DMS114 treated with DMSO at 0.1 percent for 48 hours (cell line): Measurements from ENCODE around the gene NUMBL.
"Not testable (repeated sequence)": the region's sequence is repeated elsewhere in the genome, so short reads cannot be mapped to it uniquely, and the experiment has no call there.

Source experiments
- DNase-seq: peaks from one replicate; lab custom pipeline; 2025; ENCODE audit not compliant: unreplicated experiment; lab: John Stamatoyannopoulos, UW

Gene NUMBL

DNA sequence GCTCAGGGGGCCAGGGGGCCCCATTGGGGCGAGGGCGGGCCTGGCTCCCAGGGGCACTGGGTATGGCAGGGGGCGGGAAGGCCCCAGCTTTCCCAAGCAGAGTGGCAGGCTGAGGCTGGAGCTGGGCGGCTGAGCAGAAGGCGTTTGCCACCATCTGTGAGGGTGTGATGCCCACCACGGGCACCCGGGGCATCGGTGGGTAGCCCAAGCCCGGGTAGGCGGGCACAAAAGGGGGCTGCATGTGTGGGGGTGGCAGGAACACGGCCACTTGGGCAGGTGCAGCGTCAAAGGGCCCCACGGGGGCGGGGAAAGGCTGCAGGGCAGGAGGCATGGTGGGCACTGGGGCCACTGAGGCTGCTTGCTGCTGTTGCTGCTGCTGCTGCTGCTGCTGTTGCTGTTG lies 22.8 kb downstream of the NUMBL start:
- no peak for DNase-seq

DNA sequence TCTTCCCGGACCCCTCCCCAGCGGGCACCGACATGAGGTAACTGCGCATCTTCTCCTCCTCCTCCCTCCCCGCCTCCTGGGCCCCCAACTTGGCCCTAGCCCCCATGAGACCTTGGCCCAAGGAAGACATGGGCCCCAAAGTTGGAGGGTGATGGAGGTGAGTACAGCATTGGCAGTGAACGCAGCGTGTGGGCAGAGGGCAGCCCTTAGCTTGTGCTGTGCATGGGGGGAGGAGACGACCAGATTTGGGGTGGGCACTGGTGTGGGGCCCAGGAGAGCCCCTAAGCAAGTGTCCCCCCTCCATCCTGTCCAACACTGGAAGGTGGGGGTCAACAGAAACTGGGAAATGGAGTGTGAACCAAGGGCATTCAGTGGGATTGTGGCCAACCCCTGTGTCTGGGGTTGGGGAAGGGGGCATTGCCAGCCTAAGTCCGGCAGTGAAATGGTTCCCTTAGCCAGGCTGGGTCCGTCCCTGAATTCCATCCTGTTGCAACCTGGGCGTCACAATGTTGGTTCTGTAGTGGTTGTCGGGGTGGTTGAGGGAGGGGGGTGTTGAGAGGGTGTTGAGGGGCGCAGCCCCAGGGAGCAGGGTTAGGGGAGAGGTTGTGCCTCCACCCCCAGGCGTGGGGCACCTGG lies 23.5 kb downstream of the NUMBL start:
- DNase-seq = no peak

DNA sequence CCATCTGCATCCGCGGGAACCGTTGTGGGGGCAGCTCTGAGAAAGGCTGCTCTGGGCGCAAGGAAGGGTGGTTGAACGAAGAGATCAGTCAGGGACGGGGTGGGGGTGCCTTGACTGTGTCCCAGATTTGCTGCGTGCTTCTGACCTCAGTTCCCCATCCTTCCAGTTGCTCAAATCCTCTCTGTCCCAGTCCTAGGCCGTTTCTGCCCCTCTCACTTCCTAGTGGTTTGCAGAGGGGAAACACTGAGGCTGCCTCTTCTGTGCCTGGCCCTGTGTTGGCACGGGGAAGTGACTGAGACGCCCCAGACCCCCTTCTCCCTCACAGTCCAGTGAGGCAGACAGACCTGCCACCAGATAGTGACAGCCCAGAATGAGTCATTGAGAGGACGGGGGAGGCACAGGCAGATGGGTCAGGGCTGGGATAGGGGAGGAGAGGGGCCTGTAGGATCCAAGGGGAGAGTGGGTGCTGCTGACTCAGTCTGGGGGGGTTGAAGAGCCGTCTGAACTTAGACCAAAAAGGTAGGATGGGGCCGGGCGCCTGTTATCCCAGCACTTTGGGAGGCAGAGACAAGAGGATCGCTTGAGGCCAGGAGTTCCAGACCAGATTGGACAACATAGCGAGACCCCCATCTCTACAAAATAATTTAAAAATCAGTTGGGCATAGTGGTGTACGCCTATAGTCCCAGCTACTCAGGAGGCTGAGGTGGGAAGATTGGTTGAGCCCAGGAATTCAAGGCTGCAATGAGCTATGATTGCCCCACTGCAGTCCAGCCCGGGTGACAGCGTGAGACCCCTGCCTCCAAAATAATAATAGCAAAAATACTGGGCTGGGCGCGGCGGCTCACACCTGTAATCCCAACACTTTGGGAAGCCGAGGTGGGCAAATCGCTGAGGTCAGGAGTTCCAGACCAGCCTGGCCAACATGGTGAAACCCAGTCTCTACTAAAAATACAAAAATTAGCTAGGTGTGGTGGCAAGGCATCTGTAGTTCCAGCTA lies 26.5 kb downstream of the NUMBL start:
- no peak for DNase-seq

DNA sequence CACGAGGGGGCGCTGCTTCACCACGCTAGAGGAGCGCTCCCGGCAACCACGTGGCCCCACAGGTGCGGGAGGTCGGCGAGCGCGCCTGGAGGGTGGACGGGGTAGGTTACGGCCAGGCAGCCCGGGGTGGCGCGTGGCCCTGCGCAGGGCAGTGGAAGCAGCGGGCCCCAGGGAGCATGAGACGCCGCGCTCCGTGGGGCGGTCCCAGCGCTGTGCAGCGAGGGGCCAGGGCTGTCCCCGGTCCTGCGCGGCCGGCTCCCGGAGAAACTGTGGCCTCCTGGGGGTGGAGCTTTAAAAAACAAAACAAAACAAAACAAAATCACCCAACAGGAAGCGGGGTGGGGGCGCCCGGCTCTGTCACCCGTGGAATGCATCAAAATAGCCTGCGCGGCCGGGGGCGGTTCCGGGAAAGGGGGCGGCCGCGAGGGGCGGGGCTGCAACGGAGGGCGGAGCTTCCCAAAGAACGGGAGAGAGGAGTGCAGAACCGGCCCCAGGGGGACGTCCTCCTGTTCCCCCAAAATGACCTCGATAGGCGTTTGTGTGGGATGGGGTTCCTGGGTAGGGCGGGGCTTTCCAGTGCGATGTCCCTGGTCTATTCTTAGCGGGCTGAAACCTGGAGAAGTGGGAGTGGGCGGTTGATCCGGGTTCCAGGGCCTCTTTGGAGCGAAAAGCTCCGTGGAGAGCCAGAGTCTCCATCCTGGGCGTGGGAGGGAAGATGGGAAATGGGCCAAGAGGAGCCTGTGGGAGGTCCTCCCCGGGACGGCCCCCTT lies 27.3 kb downstream of the NUMBL start:
- peak; percentile 38 for DNase-seq

DNA sequence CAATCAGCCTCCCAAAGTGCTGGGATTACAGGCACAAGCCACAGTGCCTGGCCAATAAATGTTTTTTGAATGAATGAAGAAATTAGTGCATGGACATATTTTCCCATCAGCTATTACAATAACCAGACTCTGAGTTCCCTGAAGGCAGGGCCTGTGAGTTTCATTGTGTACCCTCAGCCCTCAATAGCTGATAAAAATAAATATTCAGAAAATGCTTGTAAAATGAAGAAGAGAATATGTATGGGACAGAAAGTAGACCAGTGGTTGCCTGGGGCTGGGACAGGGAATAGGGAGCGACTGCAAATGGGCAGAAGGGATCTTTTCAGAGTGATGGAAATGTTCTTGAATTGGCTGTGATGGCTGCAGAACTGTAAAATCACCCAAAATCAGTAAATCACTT lies 28.8 kb downstream of the NUMBL start:
- DNase-seq = no peak

DNA sequence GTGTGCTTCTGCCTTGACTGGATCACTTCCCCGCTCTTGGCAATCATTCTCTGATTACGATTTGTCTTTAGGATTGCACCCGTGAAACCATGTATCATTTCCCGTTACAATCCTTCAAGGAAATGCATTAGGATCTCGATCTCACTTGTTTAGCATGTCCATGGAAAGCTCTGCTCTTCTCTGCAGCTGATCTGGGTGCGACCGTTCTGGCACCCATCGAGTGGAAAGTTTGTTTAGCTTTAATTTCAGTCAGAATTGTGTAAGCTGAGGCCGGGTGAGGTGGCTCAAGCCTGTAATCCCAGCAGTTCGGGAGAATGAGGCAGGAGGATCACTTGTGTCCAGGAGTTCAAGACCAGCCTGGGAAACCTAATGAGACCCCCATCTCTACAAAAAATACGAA lies 30.9 kb downstream of the NUMBL start:
- no peak for DNase-seq

DNA sequence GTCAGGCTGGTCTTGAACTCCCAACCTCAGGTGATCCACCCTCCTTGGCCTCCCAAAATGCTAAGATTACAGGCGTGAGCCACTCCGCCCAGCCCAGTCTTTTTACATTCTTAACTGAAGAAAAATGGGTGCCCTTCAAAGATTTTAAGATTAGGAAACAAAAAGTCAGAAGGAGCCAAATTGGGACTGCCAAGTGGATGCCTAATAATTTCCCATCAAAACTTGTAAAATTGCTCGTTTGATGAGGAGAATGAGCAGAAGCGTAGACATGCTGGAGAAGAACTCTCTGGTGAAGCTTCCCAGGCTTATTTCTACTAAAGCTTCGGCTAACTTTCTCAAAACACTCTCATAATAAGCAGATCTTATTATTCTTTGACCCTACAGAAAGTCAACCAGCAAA lies 31.3 kb downstream of the NUMBL start:
- DNase-seq = no peak

DNA sequence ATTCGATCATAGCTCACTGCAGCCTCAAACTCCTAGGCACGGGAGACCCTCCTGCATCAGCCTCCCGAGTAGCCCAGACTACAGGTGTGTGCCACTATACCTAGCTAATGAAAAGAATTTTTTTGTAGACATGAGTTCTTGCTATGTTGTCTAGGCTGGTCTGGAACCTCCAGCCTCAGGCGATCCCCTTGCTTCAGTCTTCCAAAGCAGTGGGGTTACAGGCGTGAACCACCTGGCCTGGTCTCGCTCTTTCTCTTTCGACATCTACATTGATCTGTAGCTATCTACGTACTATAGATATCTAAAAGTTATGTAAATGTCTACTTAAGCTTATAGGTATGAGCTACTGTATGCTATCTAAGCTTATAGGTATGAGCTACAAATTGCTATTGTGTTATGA lies 32.4 kb downstream of the NUMBL start:
- no peak for DNase-seq

DNA sequence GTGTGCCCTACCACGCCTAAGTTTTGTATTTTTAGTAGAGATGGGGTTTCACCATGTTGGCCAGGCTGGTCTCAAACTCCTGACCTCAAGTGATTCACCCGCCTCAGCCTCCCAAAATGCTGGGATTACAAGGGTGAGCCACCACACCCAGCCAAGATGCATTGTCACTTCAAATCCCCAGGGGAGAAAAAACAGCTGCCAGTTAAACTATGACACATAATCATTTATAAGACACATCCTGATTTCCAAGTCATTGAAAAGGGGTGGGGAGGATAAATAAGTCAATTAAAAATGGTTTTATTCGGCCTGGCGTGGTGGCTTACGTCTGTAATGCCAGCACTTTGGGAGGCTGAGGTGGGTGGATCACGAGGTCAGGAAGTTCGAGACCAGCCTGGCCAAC lies 34.8 kb downstream of the NUMBL start:
- DNase-seq = not testable (repeated sequence)

DNA sequence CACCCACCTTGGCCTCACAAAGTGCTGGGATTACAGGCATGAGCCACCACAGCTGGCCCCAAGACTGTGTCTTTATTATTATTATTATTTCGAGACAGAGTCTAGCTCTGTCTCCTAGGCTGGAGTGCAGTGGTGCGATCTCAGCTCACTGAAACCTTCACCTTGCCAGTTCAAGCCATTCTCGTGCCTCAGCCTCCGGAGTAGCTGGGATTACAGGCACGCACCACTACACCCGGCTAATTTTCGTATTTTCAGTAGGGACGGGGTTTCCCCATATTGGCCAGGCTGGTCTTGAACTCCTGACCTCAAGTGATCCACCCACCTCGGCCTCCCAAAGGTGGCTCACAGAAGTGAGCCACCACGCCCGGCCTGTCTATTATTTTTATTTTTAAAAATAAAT lies 38.1 kb downstream of the NUMBL start:
- not testable (repeated sequence) for DNase-seq

DNA sequence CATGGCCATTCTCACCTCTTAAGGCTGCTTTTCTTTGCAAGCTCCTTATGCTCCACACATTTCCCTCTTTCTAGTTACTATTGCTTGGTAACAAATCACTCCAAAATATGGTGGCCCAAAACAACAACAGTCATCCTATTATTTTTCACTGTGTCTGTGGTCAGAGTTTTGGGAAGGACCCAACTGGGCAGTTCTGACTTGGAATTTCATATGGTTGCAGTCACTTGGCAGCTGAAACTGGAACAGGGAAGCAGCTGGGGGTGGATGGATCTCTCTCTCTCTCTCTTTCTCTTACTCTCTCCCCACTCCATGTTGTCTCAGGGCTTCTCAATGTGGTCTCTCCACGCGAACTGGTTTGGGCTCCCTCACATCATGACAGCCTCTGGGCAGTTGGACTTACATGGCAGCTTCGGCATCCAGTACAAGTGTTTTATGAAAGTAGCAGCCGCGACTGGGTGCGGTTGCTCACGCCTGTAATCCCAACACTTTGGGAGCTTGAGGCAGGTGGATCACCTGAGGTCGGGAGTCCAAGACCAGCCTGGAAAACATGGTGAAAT lies 39.6 kb downstream of the NUMBL start:
- no peak for DNase-seq

DNA sequence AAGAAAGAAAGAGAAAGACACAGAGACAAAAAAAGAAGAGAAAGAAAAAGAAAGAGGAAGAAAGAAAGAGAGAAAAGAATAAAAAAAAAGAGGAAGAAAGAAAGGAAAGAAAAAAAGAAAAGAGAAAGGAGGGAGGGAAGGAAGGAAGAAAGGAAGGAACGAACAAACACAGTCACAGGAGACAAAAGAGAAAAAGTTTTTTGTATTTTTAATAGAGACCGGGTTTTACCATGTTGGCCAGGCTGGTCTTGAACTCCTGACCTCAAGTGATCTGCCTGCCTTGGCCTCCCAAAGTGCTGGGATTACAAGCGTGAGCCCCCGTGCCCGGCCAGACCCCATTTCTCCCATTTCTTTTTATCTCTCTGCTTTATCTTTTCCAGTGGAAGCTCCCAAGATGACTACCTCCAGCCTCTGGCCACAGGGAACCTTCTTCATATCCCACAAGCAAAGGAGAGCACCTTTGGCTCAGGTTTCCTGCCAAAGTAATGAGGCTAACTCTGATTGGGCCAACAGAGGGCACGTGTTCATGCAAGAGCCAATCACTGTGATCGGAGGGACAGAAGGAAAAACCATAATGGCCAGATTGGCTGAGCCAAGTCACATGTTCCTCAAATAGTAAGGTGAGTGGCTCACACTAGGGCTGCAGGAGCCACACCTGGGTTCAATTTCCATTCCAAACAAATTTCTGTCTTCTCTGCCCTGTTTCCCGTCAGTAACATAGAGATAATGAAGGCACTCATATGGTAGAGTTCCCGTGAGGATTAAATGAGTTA lies 40.4 kb downstream of the NUMBL start:
- DNase-seq = not testable (repeated sequence)

DNA sequence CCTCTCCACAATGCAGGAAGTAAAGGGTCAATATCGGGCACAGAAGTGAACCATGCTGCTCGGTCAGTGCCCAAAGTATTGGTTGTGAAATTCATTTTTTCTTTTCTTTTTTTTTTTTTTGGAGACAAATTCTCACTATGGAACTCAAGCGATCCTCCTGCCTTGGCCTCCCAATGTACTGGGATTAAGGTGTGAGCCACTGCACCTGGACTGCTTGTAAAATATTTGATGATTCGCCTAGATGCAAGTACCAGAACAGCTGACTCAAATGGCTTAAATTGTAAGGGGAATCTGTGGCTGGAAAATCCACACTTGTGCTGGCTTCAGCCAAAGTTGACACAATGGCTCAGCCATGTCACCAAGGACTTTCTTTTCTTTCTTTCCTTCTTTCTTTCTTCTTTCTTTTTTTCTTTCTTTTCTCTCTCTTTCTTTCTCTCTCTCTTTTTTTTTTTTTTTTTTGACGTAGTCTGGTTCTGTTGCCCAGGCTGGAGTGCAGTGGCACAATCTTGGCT lies 43.7 kb downstream of the NUMBL start:
- no peak for DNase-seq

DNA sequence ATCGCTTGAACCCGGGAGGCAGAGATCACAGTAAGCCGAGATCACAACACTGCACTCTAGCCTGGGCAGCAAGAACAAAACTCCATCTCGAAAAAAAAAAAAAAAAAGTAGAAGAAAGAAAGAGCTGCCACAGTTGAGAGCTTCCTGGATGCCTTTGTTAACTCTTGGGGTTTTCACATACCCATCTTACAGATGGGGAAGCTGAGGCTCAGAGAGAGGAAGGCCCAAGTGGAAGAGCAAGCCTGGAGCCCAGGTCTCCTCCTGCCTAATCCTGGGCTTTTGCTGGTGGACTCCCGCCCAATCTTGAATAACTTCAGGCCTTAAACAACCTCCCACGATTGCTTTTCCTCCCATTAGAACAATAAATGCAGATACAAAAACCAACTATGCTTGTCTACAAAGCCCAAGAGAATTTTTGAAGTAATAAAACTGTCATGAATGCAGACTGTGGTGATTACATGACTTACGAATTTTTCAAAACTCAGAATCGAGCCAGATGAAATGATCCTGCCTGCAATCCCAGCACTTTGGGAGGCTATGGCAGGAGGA lies 47.6 kb downstream of the NUMBL start:
- no peak for DNase-seq

DNA sequence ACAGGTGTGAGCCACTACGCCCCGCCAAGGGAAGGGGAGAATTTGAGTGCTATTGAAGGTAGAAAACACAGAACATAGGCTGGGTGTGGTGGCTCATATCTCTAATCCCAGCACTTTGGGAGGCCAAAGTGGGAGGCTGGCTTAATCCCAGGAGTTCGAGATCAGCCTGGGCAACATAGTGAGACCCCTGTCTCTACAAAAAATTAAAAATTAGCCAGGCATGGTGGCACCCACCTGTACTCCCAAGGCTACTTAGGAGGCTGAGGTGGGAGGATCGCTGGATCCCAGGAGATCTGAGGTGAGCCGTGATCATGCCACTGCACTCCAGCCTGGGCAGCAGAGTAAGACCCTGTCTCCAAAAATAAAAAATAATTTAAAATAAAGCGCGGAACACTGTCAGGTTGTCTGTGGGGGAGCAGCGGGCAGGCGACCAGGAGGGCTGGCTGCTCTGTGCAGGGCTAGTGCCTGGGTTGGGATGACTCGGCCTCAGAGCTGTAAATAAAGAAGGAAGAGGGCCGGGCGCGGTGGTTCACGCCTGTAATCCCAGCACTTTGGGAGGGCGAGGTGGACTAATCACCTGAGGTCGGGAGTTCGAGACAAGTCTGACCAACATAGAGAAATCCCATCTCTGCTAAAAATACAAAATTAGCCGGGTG lies 48.3 kb downstream of the NUMBL start:
- no peak for DNase-seq

DNA sequence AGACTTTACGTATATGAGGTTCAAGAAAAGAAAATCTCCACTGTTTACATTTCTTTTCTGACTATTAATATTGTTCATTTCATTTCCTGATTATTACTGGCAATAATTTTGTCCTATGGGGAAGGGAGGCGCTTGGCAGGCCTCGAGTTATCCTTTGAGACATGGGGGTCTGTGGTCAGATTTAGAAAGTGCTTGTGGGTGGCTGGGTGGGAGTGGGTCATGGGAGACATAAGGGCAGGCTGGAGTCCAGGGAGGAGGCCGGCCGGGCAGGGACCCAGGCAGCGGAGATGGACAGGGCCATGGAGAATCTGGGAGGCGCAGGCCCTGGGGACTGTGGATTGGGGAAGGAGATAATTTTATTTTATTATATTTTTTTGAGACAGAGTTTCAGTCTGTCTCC lies 49.2 kb downstream of the NUMBL start:
- DNase-seq = no peak

DNA sequence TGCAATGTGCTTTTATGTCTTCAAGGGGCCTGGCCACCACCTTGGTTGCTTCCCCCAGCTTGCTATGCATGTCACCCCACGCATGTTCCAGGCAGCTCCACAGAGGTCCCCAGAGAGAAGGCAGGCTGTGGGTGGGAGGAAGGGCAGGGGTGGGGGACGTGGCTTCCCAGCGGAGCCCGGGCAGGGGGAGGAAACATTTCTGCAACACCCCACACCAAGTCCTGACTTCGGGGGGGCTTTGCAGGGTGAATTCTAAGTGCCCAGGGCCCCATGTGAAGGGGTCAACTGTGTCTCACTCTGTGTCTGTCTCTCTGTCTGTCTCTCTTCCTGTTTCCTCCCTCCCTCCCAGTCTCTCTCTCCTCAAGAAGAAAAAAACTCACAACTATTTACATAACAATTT lies 49.7 kb downstream of the NUMBL start:
- no peak for DNase-seq

DNA sequence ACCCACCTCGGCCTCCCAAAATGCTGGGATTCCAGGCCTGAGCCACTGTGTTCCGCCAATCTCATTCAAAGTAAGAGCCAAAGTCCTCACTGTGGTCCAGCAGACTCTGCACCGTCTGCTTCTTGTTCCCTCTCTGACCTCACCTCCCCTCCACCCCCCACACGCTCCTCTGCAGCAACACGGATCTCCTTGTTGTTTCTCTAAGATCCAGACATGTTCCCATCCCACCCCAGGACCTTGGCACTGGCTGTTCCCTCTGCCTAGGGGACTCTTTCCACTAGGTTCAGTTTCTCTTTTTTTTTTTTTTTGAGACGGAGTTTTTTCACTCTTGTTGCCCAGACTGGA lies 50.8 kb downstream of the NUMBL start:
- no peak for DNase-seq

DNA sequence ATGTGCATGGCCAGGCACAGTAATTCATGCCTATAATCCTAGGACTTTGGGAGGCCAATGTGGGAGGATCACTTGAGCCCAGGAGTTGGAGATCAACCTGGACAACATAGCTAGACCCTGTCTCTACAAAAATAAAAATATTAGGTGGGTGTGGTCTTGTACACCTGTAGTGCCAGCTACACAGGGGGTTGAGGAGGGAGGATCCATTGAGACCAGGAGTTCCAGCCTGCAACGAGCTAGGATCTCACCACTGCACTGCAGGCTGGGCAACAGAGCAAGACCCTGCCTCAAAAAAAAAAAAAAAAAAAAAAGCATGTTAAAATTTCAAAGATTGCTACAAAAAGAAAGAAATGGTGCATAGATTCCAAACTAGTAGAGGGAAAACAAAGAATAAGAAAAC lies 52.1 kb downstream of the NUMBL start:
- no peak for DNase-seq

DNA sequence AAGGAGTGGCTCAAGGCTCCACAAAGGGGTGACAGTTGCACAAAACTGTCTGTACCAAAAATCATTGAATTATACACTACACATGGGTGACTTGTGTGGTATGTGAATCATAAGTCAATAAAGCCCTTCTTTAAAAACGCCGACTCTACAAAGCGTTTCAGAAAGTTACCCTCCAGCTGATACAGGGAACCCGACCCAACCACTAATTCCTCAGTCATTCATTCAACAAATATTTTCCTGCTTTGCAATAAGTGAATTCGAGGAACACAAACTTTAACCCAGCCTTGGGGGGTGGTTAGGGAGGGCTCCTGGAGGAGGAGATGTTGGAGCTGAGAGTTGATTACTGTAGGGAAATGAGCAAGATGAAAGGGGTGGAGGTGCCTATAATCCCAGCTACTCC lies 57.2 kb downstream of the NUMBL start:
- no peak for DNase-seq
